GM12874 (cell line): ENCODE results near the gene IGSF23.

Source experiments
- TF ChIP-seq, protein P1 (sequence below): IDR thresholded peaks from 2 replicates; pipeline ENCODE4 v1.5.1; 2011; ENCODE audit warnings: low read depth, mild to moderate bottlenecking, control low read depth, low read length, moderate library complexity; ENCODE audit not compliant: insufficient read depth

Gene IGSF23

GRCh38 chr19:44609219-44609618 is 4.1 kb upstream of the IGSF23 start:
- TF ChIP-seq, protein P1, sequence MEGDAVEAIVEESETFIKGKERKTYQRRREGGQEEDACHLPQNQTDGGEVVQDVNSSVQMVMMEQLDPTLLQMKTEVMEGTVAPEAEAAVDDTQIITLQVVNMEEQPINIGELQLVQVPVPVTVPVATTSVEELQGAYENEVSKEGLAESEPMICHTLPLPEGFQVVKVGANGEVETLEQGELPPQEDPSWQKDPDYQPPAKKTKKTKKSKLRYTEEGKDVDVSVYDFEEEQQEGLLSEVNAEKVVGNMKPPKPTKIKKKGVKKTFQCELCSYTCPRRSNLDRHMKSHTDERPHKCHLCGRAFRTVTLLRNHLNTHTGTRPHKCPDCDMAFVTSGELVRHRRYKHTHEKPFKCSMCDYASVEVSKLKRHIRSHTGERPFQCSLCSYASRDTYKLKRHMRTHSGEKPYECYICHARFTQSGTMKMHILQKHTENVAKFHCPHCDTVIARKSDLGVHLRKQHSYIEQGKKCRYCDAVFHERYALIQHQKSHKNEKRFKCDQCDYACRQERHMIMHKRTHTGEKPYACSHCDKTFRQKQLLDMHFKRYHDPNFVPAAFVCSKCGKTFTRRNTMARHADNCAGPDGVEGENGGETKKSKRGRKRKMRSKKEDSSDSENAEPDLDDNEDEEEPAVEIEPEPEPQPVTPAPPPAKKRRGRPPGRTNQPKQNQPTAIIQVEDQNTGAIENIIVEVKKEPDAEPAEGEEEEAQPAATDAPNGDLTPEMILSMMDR: no peak

DNA sequence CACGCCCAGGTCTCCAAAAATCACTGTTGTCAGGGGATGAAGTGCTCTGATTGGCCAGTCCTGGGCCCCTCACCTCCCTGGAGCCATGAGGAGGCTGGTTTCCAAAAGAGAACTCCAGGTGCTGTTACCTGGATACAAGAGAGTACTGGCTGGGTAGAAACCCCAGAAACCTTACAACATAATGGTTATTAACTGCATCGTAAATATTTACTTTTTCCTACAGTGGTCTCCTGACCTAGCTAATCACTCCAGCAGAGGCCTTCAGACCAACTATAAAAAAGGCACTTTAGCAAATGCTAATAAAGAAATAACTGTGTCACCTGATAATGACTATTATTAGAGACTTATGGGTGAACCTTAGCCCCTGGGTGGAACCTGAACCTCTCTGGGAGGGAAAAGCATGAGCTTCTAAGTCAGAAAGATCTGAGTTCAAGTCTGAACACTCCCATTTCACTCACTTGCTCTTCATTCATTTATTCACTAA is 1.5 kb upstream of the IGSF23 start:
- TF ChIP-seq, protein P1: no peak

DNA sequence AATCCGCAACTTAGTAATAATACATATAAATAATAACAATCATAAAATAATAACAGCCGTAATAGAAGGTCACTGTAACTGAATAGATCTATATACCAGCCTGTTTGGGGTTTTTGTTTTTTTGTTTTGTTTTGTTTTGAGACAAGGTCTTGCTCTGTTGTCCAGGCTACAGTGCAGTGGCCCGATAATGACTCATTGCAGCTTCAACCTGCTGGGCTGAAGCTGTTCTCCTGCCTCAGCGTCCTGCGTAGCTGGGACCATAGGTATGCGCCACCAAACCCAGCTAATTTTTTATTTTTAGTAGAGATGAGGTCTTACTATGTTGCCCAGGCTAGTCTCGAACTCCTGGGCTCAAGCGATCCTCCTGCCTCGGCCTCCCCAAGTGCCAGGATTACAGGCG is 950 bp downstream of the IGSF23 start:
- TF ChIP-seq, protein P1: no peak

GRCh38 chr19:44615863-44616247 is 2.5 kb downstream of the IGSF23 start:
- TF ChIP-seq, protein P1: no peak

GRCh38 chr19:44617110-44617880 is 3.9 kb downstream of the IGSF23 start:
- TF ChIP-seq, protein P1: no peak

DNA sequence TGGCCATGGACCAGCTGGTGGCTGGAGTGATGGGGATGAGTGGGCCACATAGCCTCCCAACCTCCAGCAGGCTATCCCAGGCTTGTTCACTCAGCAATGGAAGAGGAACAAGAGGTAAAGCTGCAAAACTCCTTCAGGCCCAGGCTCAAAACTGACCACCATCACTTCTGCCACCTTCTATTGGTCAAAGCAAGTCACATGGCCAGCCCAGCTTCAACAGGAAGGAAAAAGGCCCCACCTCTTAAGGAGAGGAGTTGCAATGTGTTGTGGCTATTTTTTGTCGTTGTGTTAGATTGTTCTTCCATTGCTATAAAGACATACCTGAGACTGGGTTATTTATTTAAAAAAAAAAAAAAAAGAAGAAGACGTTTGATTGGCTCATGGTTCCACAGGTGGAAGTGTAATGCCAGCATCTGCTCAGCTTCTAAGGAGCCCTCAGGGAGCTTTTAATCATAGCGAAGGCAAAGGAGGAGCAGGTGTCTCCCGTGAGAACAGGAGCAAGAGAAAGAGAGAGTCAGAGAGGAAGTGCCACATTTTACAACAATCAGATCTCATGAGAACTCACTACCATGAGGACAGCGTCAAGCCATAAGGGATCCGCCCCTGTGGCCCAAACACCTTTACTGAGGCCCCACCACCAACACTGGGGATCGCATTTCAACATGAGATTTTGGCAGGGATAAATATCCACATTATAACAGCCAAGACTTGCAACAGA is 5.4 kb downstream of the IGSF23 start:
- TF ChIP-seq, protein P1: no peak

- TF ChIP-seq, protein P1: no peak
Observed at GRCh38 chr19:44620667-44621066, 7.3 kb downstream of the IGSF23 start.
